ENCODE data around the gene WWC1.
A peak's percentile ranks its signal among the peaks of the same experiment; 100 is the strongest.
"Not testable (repeated sequence)": the region's sequence is repeated elsewhere in the genome, so short reads cannot be mapped to it uniquely, and the experiment has no call there.

Gene WWC1

GRCh38 chr5:168282120-168282519, 9.3 kb upstream of the WWC1 start:
- DNase-seq (ENCODE audit: low read depth), result peak; percentile 69
- no peak overlapping the region for H3K4me3 ChIP-seq (ENCODE audit: low read depth, low read length)
- TF ChIP-seq MYC (IDR thresholded peaks at IDR 0.05; ENCODE audit: low read depth, low read length) (peak; percentile 72), POLR2A (IDR thresholded peaks at IDR 0.05; ENCODE audit: extremely low read depth, insufficient read length) (no peak), MAX (IDR thresholded peaks at IDR 0.05; ENCODE audit: low read depth, low read length) (peak; percentile 93), CTCF (IDR thresholded peaks at IDR 0.05; ENCODE audit: low read depth, low read length) (no peak)

- no peak for TF ChIP-seq MYC (IDR thresholded peaks at IDR 0.05; ENCODE audit: low read depth, low read length)
- no peak for TF ChIP-seq MAX (IDR thresholded peaks at IDR 0.05; ENCODE audit: low read depth, low read length)
- TF ChIP-seq POLR2A (IDR thresholded peaks at IDR 0.05; ENCODE audit: extremely low read depth, insufficient read length), result no peak
- TF ChIP-seq CTCF (IDR thresholded peaks at IDR 0.05; ENCODE audit: low read depth, low read length), result no peak
- no peak for DNase-seq (ENCODE audit: low read depth)
- H3K4me3 ChIP-seq (ENCODE audit: low read depth, low read length), result no peak overlapping the region
These were observed 6.6 kb upstream of the WWC1 start for GRCh38 chr5:168284809-168285208.

GRCh38 chr5:168285696-168286095, 5.7 kb upstream of the WWC1 start:
- H3K4me3 ChIP-seq (ENCODE audit: low read depth, low read length), result no peak overlapping the region
- TF ChIP-seq CTCF (IDR thresholded peaks at IDR 0.05; ENCODE audit: low read depth, low read length) (no peak), MYC (IDR thresholded peaks at IDR 0.05; ENCODE audit: low read depth, low read length) (no peak), POLR2A (IDR thresholded peaks at IDR 0.05; ENCODE audit: extremely low read depth, insufficient read length) (no peak), MAX (IDR thresholded peaks at IDR 0.05; ENCODE audit: low read depth, low read length) (no peak)
- DNase-seq (ENCODE audit: low read depth), result no peak

GRCh38 chr5:168286386-168286785, 5.1 kb upstream of the WWC1 start:
- H3K4me3 ChIP-seq (ENCODE audit: low read depth, low read length), result no peak overlapping the region
- no peak for TF ChIP-seq CTCF (IDR thresholded peaks at IDR 0.05; ENCODE audit: low read depth, low read length)
- no peak for TF ChIP-seq POLR2A (IDR thresholded peaks at IDR 0.05; ENCODE audit: extremely low read depth, insufficient read length)
- TF ChIP-seq MAX (IDR thresholded peaks at IDR 0.05; ENCODE audit: low read depth, low read length), result no peak
- no peak for TF ChIP-seq MYC (IDR thresholded peaks at IDR 0.05; ENCODE audit: low read depth, low read length)
- no peak for DNase-seq (ENCODE audit: low read depth)

GRCh38 chr5:168286863-168287262, 4.6 kb upstream of the WWC1 start:
- not testable (repeated sequence) for H3K4me3 ChIP-seq (ENCODE audit: low read depth, low read length); DNase-seq (ENCODE audit: low read depth)

- no peak for TF ChIP-seq MAX (IDR thresholded peaks at IDR 0.05; ENCODE audit: low read depth, low read length)
- TF ChIP-seq CTCF (IDR thresholded peaks at IDR 0.05; ENCODE audit: low read depth, low read length), result no peak
- TF ChIP-seq MYC (IDR thresholded peaks at IDR 0.05; ENCODE audit: low read depth, low read length), result no peak
- TF ChIP-seq POLR2A (IDR thresholded peaks at IDR 0.05; ENCODE audit: extremely low read depth, insufficient read length), result no peak
- DNase-seq (ENCODE audit: low read depth), result no peak
- no peak overlapping the region for H3K4me3 ChIP-seq (ENCODE audit: low read depth, low read length)
These were observed 4.1 kb upstream of the WWC1 start for GRCh38 chr5:168287362-168287761.
